ENCODE results near the gene MAMLD1.

Gene MAMLD1

DNA sequence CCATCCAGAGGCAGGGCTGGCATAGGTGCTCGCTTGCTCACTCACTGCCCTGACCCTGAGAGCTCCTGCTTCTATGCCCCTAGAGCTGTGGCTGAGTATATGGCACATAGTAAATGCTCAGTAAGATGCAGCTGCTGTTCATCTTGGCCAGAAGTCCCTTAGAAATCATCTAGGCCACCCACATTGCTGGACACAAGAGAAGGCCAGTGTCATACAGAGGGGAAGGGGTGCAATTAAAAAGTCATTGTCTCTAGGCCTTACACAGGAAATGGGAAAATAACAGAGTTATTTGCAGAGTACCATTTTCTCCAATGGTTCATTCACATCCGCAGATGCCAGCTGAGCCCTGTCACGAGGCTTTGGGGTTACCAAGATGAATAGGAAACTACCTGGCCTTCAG, 88.8 kb downstream of the MAMLD1 start:
- ChIA-PET CTCF (no interaction called here), POLR2A (no interaction called here)
- no peak overlapping the region for H3K27ac ChIP-seq (ENCODE audit: extremely low read depth, low read depth, low read length)
- H3K9me3 ChIP-seq (ENCODE audit: control insufficient read depth, insufficient read depth, low read depth, low read length): no peaks in the 10 kb centered on the region
- TF ChIP-seq, protein P1, sequence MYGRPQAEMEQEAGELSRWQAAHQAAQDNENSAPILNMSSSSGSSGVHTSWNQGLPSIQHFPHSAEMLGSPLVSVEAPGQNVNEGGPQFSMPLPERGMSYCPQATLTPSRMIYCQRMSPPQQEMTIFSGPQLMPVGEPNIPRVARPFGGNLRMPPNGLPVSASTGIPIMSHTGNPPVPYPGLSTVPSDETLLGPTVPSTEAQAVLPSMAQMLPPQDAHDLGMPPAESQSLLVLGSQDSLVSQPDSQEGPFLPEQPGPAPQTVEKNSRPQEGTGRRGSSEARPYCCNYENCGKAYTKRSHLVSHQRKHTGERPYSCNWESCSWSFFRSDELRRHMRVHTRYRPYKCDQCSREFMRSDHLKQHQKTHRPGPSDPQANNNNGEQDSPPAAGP (tag by site-specific recombination; IDR thresholded peaks at IDR 0.05): no peak
- TF ChIP-seq YY1 (tag by site-specific recombination; IDR thresholded peaks at IDR 0.05): no peak
- TF ChIP-seq ZNF629 (tag by site-specific recombination; IDR thresholded peaks at IDR 0.05): no peak
- no peak for TF ChIP-seq ZNF138 (tag by site-specific recombination; IDR thresholded peaks at IDR 0.05; ENCODE audit: borderline replicate concordance)
- TF ChIP-seq ZNF837 (tag by site-specific recombination; IDR thresholded peaks at IDR 0.05): no peak
- no peak for TF ChIP-seq ZNF184 (tag by site-specific recombination; IDR thresholded peaks at IDR 0.05)
- TF ChIP-seq ZNF558 (tag by site-specific recombination; IDR thresholded peaks at IDR 0.05): no peak
- no peak for TF ChIP-seq ZNF548 (tag by site-specific recombination; IDR thresholded peaks at IDR 0.05)
- TF ChIP-seq, protein P2, sequence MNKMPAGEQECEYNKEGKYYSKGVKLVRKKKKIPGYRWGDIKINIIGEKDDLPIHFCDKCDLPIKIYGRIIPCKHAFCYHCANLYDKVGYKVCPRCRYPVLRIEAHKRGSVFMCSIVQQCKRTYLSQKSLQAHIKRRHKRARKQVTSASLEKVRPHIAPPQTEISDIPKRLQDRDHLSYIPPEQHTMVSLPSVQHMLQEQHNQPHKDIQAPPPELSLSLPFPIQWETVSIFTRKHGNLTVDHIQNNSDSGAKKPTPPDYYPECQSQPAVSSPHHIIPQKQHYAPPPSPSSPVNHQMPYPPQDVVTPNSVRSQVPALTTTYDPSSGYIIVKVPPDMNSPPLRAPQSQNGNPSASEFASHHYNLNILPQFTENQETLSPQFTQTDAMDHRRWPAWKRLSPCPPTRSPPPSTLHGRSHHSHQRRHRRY (tag by site-specific recombination; IDR thresholded peaks at IDR 0.05): no peak
- no peak for TF ChIP-seq RBAK (tag by site-specific recombination; IDR thresholded peaks at IDR 0.05)
- TF ChIP-seq ZNF121 (tag by site-specific recombination; IDR thresholded peaks at IDR 0.05): no peak
- no peak for TF ChIP-seq ZNF621 (tag by site-specific recombination; IDR thresholded peaks at IDR 0.05)
- TF ChIP-seq ZNF366 (tag by site-specific recombination; conservative IDR thresholded peaks at IDR 0.05): no peak
- TF ChIP-seq, protein P3, sequence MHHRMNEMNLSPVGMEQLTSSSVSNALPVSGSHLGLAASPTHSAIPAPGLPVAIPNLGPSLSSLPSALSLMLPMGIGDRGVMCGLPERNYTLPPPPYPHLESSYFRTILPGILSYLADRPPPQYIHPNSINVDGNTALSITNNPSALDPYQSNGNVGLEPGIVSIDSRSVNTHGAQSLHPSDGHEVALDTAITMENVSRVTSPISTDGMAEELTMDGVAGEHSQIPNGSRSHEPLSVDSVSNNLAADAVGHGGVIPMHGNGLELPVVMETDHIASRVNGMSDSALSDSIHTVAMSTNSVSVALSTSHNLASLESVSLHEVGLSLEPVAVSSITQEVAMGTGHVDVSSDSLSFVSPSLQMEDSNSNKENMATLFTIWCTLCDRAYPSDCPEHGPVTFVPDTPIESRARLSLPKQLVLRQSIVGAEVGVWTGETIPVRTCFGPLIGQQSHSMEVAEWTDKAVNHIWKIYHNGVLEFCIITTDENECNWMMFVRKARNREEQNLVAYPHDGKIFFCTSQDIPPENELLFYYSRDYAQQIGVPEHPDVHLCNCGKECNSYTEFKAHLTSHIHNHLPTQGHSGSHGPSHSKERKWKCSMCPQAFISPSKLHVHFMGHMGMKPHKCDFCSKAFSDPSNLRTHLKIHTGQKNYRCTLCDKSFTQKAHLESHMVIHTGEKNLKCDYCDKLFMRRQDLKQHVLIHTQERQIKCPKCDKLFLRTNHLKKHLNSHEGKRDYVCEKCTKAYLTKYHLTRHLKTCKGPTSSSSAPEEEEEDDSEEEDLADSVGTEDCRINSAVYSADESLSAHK (tag by site-specific recombination; IDR thresholded peaks at IDR 0.05): no peak
- TF ChIP-seq, protein P4, sequence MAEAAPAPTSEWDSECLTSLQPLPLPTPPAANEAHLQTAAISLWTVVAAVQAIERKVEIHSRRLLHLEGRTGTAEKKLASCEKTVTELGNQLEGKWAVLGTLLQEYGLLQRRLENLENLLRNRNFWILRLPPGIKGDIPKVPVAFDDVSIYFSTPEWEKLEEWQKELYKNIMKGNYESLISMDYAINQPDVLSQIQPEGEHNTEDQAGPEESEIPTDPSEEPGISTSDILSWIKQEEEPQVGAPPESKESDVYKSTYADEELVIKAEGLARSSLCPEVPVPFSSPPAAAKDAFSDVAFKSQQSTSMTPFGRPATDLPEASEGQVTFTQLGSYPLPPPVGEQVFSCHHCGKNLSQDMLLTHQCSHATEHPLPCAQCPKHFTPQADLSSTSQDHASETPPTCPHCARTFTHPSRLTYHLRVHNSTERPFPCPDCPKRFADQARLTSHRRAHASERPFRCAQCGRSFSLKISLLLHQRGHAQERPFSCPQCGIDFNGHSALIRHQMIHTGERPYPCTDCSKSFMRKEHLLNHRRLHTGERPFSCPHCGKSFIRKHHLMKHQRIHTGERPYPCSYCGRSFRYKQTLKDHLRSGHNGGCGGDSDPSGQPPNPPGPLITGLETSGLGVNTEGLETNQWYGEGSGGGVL (tag by site-specific recombination; IDR thresholded peaks at IDR 0.05): no peak
- TF ChIP-seq ZBTB20 (tag by site-specific recombination; IDR thresholded peaks at IDR 0.05): no peak
- H3K36me3 ChIP-seq (ENCODE audit: control insufficient read depth in 2 of 2, insufficient read depth in 1 of 2, low read length in 2 of 2): no peaks in the 10 kb centered on the region
- no peak overlapping the region for H3K4me3 ChIP-seq (ENCODE audit: low read depth, low read length)
- H3K4me1 ChIP-seq (ENCODE audit: control insufficient read depth, insufficient read depth, low read length): no peaks in the 10 kb centered on the region

DNA sequence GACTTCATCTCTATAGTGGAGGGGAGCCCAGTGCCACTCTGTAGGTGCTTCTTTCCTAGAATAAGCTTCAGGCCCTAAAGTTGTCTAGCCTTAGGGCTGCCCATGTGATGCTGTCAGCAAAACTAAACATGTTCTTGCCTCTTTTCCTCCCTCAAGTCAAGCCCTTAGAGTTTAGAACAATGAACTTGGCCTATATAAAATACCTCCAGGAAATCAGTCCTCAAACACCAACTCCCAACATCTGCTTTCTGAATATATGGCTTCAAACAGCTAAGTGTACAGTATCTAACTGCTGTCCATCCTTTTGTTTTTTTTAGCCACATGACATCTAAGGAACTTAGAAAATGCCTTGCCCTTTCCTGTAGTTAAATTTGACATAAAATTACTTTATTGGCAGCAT, 91.0 kb downstream of the MAMLD1 start:
- CTCF ChIA-PET: interaction anchor here (0.6 kb wide), 1 partner anchor 476 kb away, joined by 5 read pairs; no protein-coding TSS in a partner anchor
- POLR2A ChIA-PET: no interaction called here

More for the DNA sequence above, 91.0 kb downstream of the MAMLD1 start:
- no peaks in the 10 kb centered on the region for H3K4me1 ChIP-seq (ENCODE audit: control insufficient read depth, insufficient read depth, low read length)
- H3K36me3 ChIP-seq (ENCODE audit: control insufficient read depth in 2 of 2, insufficient read depth in 1 of 2, low read length in 2 of 2): no peaks in the 10 kb centered on the region
- H3K4me3 ChIP-seq (ENCODE audit: low read depth, low read length): no peak overlapping the region
- TF ChIP-seq ZBTB17 (tag by site-specific recombination; IDR thresholded peaks at IDR 0.05) (no peak), ZNF843 (tag by site-specific recombination; IDR thresholded peaks at IDR 0.05) (no peak), GLIS2 (tag by site-specific recombination; IDR thresholded peaks at IDR 0.05) (no peak), ZFP37 (tag by site-specific recombination; IDR thresholded peaks at IDR 0.05) (no peak), ZNF324 (tag by site-specific recombination; IDR thresholded peaks at IDR 0.05) (no peak)
- H3K27ac ChIP-seq (ENCODE audit: extremely low read depth, low read depth, low read length): no peak overlapping the region
- no peaks in the 10 kb centered on the region for H3K9me3 ChIP-seq (ENCODE audit: control insufficient read depth, insufficient read depth, low read depth, low read length)

All from HEK293 (cell line).